ENCODE data around the gene CPM. TPM values are rescaled to one million over a fixed set of nuclear protein-coding genes. Genes with fewer than 3 reads are reported as not detected.

The CPM gene
- total RNA-seq, 1 donor, result 17.1 TPM

DNA sequence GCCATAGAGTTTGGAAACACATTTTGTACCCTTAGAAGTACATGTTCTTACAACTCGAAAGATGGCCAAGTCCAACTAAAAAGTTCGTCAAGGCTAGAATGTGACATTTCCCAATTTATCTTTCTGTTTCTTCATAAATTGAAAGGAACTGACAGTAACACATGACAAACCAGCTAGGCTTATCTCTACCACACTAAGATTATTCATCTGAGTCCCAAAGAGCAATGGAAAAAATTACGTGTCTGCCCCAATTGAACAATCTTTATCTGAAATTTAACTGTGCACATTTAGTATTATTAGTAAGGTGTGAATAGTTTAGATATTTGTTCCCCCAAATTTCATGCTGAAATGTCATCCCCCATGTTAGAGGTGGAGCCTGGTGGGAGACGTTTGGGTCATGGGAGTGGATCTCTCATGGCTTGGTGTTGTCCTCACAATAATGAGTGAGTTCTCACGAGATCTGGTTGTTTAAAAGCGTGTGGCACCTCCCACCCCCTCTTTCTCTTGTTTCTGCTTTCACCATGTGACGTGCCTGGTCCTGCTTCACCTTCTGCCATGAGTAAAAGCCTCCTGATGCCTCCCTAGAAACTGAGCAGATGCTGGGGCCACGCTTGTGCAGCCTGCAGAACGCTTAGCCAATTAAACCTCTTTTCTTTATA, 13.3 kb downstream of the CPM start:
- no peak overlapping the region for H3K4me3 ChIP-seq (ENCODE audit: low read depth, low read length)
- TF ChIP-seq, protein P1, sequence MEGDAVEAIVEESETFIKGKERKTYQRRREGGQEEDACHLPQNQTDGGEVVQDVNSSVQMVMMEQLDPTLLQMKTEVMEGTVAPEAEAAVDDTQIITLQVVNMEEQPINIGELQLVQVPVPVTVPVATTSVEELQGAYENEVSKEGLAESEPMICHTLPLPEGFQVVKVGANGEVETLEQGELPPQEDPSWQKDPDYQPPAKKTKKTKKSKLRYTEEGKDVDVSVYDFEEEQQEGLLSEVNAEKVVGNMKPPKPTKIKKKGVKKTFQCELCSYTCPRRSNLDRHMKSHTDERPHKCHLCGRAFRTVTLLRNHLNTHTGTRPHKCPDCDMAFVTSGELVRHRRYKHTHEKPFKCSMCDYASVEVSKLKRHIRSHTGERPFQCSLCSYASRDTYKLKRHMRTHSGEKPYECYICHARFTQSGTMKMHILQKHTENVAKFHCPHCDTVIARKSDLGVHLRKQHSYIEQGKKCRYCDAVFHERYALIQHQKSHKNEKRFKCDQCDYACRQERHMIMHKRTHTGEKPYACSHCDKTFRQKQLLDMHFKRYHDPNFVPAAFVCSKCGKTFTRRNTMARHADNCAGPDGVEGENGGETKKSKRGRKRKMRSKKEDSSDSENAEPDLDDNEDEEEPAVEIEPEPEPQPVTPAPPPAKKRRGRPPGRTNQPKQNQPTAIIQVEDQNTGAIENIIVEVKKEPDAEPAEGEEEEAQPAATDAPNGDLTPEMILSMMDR (IDR thresholded peaks at IDR 0.05; ENCODE audit: insufficient read depth, low read length), result no peak
- peak; percentile 33 for DNase-seq (ENCODE audit: low read depth)

DNA sequence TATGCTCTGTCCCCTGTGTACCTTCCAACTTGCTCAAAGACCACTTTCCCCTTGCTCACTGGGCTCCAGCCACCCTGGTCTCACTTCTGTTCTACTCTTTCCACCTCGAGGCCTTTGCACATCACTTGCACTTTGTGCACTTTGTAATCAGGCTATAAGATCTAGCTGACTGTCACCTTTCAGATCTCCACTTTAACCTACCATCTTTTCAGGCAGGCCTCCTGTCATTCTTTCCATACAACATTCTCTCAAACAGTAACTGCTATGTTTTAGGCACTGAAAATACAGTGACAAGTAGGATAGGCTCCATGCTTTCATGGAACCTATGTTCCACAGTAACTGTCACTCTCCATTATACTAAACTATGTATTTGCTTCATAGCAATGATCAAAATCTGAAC, 14.0 kb downstream of the CPM start:
- DNase-seq (ENCODE audit: low read depth), result no peak
- no peak overlapping the region for H3K4me3 ChIP-seq (ENCODE audit: low read depth, low read length)
- TF ChIP-seq, protein P1 (IDR thresholded peaks at IDR 0.05; ENCODE audit: insufficient read depth, low read length), result no peak

DNA sequence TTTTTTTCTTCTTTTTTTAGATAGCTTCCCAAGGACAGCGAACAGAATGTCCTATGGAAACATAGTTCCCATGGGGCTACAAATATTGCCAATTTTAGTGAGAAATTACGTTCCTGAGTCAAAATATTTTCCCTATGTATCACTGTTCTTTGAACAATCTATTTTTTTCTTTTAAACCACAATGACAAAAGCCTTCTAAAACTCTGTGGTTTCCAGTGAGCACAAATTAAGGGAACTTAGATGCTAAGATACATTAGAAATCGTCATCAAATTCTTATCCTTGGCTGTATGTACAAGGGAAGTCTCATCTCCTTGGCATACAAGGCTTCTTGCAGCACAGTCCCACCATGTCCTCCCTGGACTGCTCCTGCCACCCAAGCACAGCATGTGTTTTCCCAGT, 17.9 kb downstream of the CPM start:
- no peak overlapping the region for H3K4me3 ChIP-seq (ENCODE audit: low read depth, low read length)
- TF ChIP-seq, protein P1 (IDR thresholded peaks at IDR 0.05; ENCODE audit: insufficient read depth, low read length), result no peak
- peak; percentile 90 for DNase-seq (ENCODE audit: low read depth)

DNA sequence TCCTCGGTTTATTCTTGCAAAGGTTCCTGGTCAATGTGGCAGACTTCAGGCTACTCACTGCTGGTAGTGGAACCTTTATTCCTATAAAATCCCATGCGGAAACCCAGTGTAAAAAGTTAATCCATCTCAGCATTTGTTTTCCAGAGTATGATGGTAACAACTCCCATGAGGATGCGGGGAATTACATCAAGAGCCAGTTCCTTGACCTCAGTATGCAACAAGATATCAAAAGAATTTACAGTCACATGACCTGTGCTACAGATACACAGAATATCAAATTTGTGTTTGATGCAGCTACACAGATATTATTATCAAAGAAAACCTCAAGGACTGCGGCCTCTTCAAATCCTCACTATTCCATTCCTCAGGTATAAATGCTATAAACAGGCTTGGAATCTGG, 19.3 kb downstream of the CPM start:
- H3K4me3 ChIP-seq (ENCODE audit: low read depth, low read length), result no peak overlapping the region
- peak; percentile 72 for DNase-seq (ENCODE audit: low read depth)
- TF ChIP-seq, protein P1 (IDR thresholded peaks at IDR 0.05; ENCODE audit: insufficient read depth, low read length), result no peak

DNA sequence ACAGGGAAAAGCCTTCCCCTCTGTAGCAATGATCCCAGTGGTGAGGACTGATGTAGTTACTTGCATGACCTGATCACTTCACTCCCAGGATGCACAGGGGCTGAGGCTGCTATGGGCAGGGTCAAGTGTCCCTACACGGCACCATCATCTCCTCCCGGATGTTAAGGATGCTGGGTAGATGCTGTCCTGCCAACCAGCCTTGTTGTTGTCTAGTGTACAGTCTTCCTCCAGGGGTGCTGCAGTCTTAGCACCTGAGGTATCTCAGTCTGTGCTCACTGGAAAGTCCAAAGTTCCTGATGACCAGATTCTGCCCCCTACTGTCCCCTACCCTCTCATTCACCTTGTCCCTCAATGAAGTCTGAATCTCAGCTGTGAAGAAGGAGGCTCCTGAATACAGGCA, 20.1 kb downstream of the CPM start:
- H3K4me3 ChIP-seq (ENCODE audit: low read depth, low read length), result no peak overlapping the region
- no peak for DNase-seq (ENCODE audit: low read depth)
- TF ChIP-seq, protein P1 (IDR thresholded peaks at IDR 0.05; ENCODE audit: insufficient read depth, low read length), result no peak

DNA sequence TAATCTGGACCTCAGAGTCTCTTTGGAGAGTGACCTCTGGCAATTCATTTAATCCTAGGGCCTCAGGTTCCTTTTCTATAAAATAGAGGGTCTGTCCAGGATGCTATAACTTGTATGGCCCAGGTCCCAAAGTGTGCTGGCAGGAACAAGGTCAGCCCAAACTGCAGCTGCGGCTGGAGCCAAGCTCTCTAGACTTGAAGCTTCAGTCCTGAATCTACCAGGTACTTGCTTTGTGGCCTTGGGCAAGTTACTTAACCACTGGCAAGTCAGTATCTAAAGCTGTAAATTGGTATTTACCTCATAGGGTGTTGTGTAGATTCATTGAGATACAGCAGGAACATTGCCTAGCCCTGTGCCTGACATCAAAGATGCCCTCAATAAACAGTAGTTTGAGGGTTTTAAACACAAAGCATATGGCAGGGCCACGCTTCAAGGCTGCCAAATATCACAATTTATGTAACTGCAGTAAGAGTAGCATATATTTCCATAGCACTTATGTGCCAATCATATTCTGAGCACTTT, 21.7 kb downstream of the CPM start:
- no peak overlapping the region for H3K4me3 ChIP-seq (ENCODE audit: low read depth, low read length)
- no peak for DNase-seq (ENCODE audit: low read depth)
- TF ChIP-seq, protein P1 (IDR thresholded peaks at IDR 0.05; ENCODE audit: insufficient read depth, low read length), result no peak

DNA sequence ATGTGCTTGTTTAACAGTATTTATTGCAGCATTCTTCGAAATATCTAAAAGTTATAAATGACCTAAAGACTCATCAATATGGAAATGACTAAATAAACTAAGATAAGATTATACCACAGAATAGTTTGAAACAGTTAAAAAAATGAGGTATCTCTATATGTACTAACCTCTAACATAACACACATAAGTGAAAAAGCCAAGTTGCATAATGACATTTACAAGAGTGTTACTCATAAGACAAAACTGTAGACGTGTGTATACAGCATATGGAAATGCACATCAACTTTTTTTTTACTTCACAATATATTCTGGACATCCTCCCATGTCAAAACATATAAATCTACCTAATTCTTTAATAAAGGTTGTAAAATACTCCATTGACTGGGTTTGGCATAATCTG, 22.8 kb downstream of the CPM start:
- H3K4me3 ChIP-seq (ENCODE audit: low read depth, low read length), result no peak overlapping the region
- DNase-seq (ENCODE audit: low read depth), result no peak
- TF ChIP-seq, protein P1 (IDR thresholded peaks at IDR 0.05; ENCODE audit: insufficient read depth, low read length), result no peak
